GM23338 (cell line): ENCODE results near the gene FDXACB1. TPM values are rescaled to one million over a fixed set of nuclear protein-coding genes. Genes with fewer than 3 reads are reported as not detected.

Experiments used
- ATAC-seq: fragments of 200-7000 bp; cut with Tn5 transposase; 3 replicates; pipeline ENCODE4 v1.9.1; 2020
- DNase-seq: peaks from one replicate; pipeline ENCODE4 v3.0.0-alpha.2; 2015; ENCODE audit warnings: low spot score
- H2AFZ ChIP-seq: fragments of 200-600 bp; sonication (generic); 2 replicates; pipeline ENCODE4 v1.8.0; 2016; ENCODE audit warnings: antibody characterized with exemption, mild to moderate bottlenecking, moderate library complexity
- H3F3A ChIP-seq: fragments of 200-600 bp; sonication (generic); replicated peaks from 2 replicates; pipeline ENCODE4 v1.8.0; 2017; ENCODE audit warnings: antibody characterized with exemption, mixed run types, low read depth
- H3K27ac ChIP-seq: fragments of 200-600 bp; sonication (generic); 2 replicates; pipeline ENCODE4 v1.6.1; 2016; ENCODE audit warnings: low read depth
- H3K27me3 ChIP-seq: fragments of 200-600 bp; sonication (generic); 2 replicates; pipeline ENCODE4 v1.8.0; 2016; ENCODE audit warnings: mild to moderate bottlenecking, mixed run types, moderate library complexity; ENCODE audit not compliant: insufficient read depth
- H3K36me3 ChIP-seq: fragments of 200-600 bp; sonication (generic); 2 replicates; pipeline ENCODE4 v1.8.0; 2016; ENCODE audit warnings: mild to moderate bottlenecking; ENCODE audit not compliant: insufficient read depth
- H3K4me1 ChIP-seq: fragments of 200-600 bp; sonication (generic); 2 replicates; pipeline ENCODE4 v1.8.0; 2016; ENCODE audit warnings: mild to moderate bottlenecking, moderate library complexity; ENCODE audit not compliant: insufficient read depth
- H3K4me2 ChIP-seq: fragments of 200-600 bp; sonication (generic); 2 replicates; pipeline ENCODE4 v1.7.1; 2017; ENCODE audit warnings: mixed run types
- H3K4me3 ChIP-seq: fragments of 200-600 bp; sonication (generic); 2 replicates; pipeline ENCODE4 v1.6.1; 2016; ENCODE audit warnings: mixed run types
- H3K79me2 ChIP-seq: fragments of 200-600 bp; sonication (generic); replicated peaks from 2 replicates; pipeline ENCODE4 v1.8.0; 2017; ENCODE audit warnings: mild to moderate bottlenecking; ENCODE audit not compliant: insufficient read depth
- H3K9me2 ChIP-seq: fragments of 200-600 bp; sonication (generic); 2 replicates; pipeline ENCODE4 v1.8.0; 2017; ENCODE audit not compliant: insufficient read depth
- H4K20me1 ChIP-seq: fragments of 200-600 bp; sonication (generic); replicated peaks from 2 replicates; pipeline ENCODE4 v1.8.0; 2017; ENCODE audit warnings: mild to moderate bottlenecking; ENCODE audit not compliant: insufficient read depth
- H3K27ac Mint-ChIP-seq: 2 replicates; pipeline ENCODE4 v1.8.0; 2020; ENCODE audit warnings: inconsistent platforms, mild to moderate bottlenecking, moderate library complexity, mixed read lengths
- H3K27me3 Mint-ChIP-seq: 3 replicates; pipeline ENCODE4 v1.8.0; 2022; ENCODE audit warnings: low read depth, mild to moderate bottlenecking, moderate library complexity, mixed read lengths, inconsistent platforms; ENCODE audit not compliant: insufficient read depth, poor library complexity
- H3K36me3 Mint-ChIP-seq: 3 replicates; pipeline ENCODE4 v1.8.0; 2021; ENCODE audit warnings: low read depth, mild to moderate bottlenecking, inconsistent platforms, moderate library complexity, mixed read lengths
- H3K4me1 Mint-ChIP-seq: 3 replicates; pipeline ENCODE4 v1.8.0; 2020; ENCODE audit warnings: mild to moderate bottlenecking, inconsistent platforms, mixed read lengths
- H3K4me3 Mint-ChIP-seq: 3 replicates; pipeline ENCODE4 v1.8.0; 2021; ENCODE audit warnings: moderate library complexity, mild to moderate bottlenecking, inconsistent platforms, mixed read lengths
- H3K9me3 Mint-ChIP-seq: 3 replicates; pipeline ENCODE4 v1.8.0; 2020; ENCODE audit warnings: moderate library complexity, mild to moderate bottlenecking, inconsistent platforms, mixed read lengths
- CREB1 ChIP-seq: fragments of 250-450 bp; sonication (Bioruptor Pico); IDR thresholded peaks from 2 replicates; pipeline ENCODE4 v1.5.0; 2020; ENCODE audit warnings: low read depth, mild to moderate bottlenecking, moderate library complexity
- CTCF ChIP-seq, 2 experiments: fragments of 200-600 bp in 1 of 2; sonication (generic) in 1 of 2; conservative IDR thresholded peaks; 2 replicates each; pipeline versions ENCODE4 v1.5.1 to v1.6.1; 2016 to 2017; ENCODE audit warnings: antibody characterized with exemption in 2 of 2, low read depth in 2 of 2, mild to moderate bottlenecking in 2 of 2, moderate library complexity in 1 of 2
- ETS1 ChIP-seq: IDR thresholded peaks from 2 replicates; pipeline ENCODE4 v1.6.1; 2016; ENCODE audit warnings: antibody characterized with exemption
- EZH2 ChIP-seq: fragments of 200-600 bp; sonication (generic); IDR thresholded peaks from one replicate; pipeline ENCODE4 v1.8.0; 2017; ENCODE audit warnings: antibody characterized with exemption, mild to moderate bottlenecking, low read depth; ENCODE audit not compliant: unreplicated experiment
- EZH2phosphoT487 ChIP-seq: fragments of 200-600 bp; sonication (generic); IDR thresholded peaks from one replicate; pipeline ENCODE4 v1.8.1; 2018; ENCODE audit warnings: antibody characterized with exemption; ENCODE audit not compliant: unreplicated experiment
- JUNB ChIP-seq: IDR thresholded peaks from one replicate; pipeline ENCODE4 v1.6.1; 2016; ENCODE audit warnings: antibody characterized with exemption; ENCODE audit not compliant: unreplicated experiment
- NANOG ChIP-seq: IDR thresholded peaks from 2 replicates; pipeline ENCODE4 v1.6.1; 2016; ENCODE audit warnings: antibody characterized with exemption, borderline replicate concordance
- POLR2AphosphoS5 ChIP-seq: IDR thresholded peaks from 2 replicates; pipeline ENCODE4 v1.6.1; 2016; ENCODE audit warnings: antibody characterized with exemption, low read depth
- REST ChIP-seq: IDR thresholded peaks from one replicate; pipeline ENCODE4 v1.6.1; 2018; ENCODE audit warnings: antibody characterized with exemption; ENCODE audit not compliant: unreplicated experiment
- STAT1 ChIP-seq: IDR thresholded peaks from one replicate; pipeline ENCODE4 v1.6.1; 2016; ENCODE audit warnings: antibody characterized with exemption; ENCODE audit not compliant: unreplicated experiment
- ZNF114 ChIP-seq: fragments of 250-450 bp; sonication (Bioruptor Pico); IDR thresholded peaks from 2 replicates; pipeline ENCODE4 v1.5.0; 2020; ENCODE audit warnings: mild to moderate bottlenecking, moderate library complexity
- ZNF331 ChIP-seq: fragments of 250-450 bp; sonication (Bioruptor Pico); IDR thresholded peaks from 2 replicates; pipeline ENCODE4 v1.5.0; 2020; ENCODE audit warnings: low read depth, mild to moderate bottlenecking, moderate library complexity
- ZNF462 ChIP-seq: fragments of 250-450 bp; sonication (Bioruptor Pico); IDR thresholded peaks from 2 replicates; pipeline ENCODE4 v1.5.0; 2020; ENCODE audit warnings: mild to moderate bottlenecking, moderate library complexity
- polyA plus RNA-seq: library from polyadenylated mRNA; unstranded; fragments of >200 nt; fragmentation: Nextera tagmentation; extraction: Ambion mirVana; gene quantifications from 2 replicates; pipeline ENCODE4 v1.2.1, GENCODE V29; 2016
- total RNA-seq: library from RNA; depleted of rRNA; stranded (reverse); fragments of >200 nt; shearing (Covaris generic); gene quantifications from 2 replicates; pipeline ENCODE4 v1.2.3, GENCODE V29; 2014

FDXACB1 gene
- total and polyA plus RNA-seq, 2 experiments from 2014 or later = 1.6 to 2.4 TPM

GRCh38 chr11:111886032-111886431 is 7.1 kb upstream of the FDXACB1 start:
- DNase-seq = no peak
- no peak for ATAC-seq
- H3K36me3 ChIP-seq = no peaks in the 10 kb centered on the region
- no peaks in the 10 kb centered on the region for H3F3A ChIP-seq
- no peak for TF ChIP-seq ZNF114 (CRISPR knock-in tag)
- no peak for TF ChIP-seq REST
- no peak for TF ChIP-seq ZNF462 (CRISPR knock-in tag)
- TF ChIP-seq EZH2 = no peak
- TF ChIP-seq POLR2AphosphoS5 = no peak
- no peak for TF ChIP-seq EZH2phosphoT487
- no peak for TF ChIP-seq ETS1
- no peak for TF ChIP-seq JUNB
- no peak for TF ChIP-seq CTCF (conservative IDR thresholded peaks at IDR 0.05; ENCODE audit: low read depth in 2 of 2)
- no peak for TF ChIP-seq CREB1
- no peak for TF ChIP-seq NANOG
- TF ChIP-seq STAT1 = no peak
- no peak for TF ChIP-seq ZNF331
- H3K27me3 Mint-ChIP-seq = peaks cover 4% of the 10 kb centered on the region
- H3K9me2 ChIP-seq = no peaks in the 10 kb centered on the region
- H3K4me1 Mint-ChIP-seq = no peaks in the 10 kb centered on the region
- no peaks in the 10 kb centered on the region for H3K4me1 ChIP-seq
- H4K20me1 ChIP-seq = no peaks in the 10 kb centered on the region
- no peak overlapping the region for H3K4me2 ChIP-seq
- H3K4me3 ChIP-seq = no peak overlapping the region
- H3K27ac ChIP-seq = no peak overlapping the region
- no peaks in the 10 kb centered on the region for H3K79me2 ChIP-seq
- H3K4me3 Mint-ChIP-seq = no peak overlapping the region
- no peaks in the 10 kb centered on the region for H3K9me3 Mint-ChIP-seq
- no peaks in the 10 kb centered on the region for H3K36me3 Mint-ChIP-seq
- H3K27me3 ChIP-seq = no peaks in the 10 kb centered on the region
- H3K27ac Mint-ChIP-seq = no peak overlapping the region
- no peak overlapping the region for H2AFZ ChIP-seq
